HG03095 (cell line): ENCODE measurements around the gene CLPSL1.

Experiments used
- ATAC-seq: cut with Tn5 transposase; IDR thresholded peaks from one replicate; pipeline ENCODE4 v1.9.1; 2021; ENCODE audit warnings: moderate library complexity; ENCODE audit not compliant: unreplicated experiment

Gene CLPSL1

DNA sequence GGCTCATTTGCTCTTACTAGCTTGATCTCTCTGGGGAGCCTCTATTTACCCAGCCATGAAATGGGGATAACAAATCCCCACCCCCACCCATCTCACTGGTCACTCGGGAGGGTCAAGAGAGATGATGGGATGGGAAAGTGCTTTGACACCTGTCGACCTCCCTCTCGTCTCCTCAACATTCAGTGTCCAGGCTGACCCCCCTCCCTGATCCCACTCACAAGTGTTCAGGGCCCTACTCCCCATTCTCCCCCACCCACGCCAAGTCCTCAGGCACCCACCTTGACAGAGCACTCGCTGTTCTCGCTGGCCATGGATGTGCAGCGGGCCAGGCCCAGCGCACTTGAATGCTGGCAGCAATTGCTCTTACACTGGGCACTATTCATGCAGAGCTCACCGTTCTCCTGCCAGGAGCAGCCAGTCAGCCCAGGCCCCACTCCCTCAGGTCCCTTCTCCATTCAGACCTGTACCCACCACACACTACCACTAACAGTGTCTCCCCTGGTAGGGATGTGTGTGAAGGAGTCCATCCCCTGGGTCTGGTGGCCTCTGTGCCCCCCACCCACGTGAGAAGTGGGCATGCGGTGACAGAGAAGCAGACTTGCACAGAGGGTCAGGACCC is 14.7 kb downstream of the CLPSL1 start:
- ATAC-seq: no peak

DNA sequence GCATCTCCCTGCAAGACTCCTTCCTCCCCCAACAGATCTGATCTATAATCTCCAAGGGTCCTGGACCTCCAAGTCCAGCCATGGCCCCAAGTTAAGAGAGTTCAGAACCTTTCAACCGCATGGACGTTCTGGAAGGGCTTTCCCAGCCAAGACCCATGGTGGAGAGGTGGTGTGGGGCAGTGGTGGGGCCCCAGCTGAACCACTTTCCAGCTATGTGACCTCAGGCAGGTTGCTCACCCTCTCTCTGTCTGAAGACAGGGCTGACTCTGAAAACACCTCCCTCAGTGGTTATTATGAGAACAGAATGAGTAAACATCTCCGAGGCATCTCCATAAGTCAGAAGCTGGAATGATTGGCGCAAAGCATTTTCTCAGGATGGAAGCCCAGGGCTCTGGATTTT is 15.4 kb downstream of the CLPSL1 start:
- no peak for ATAC-seq

DNA sequence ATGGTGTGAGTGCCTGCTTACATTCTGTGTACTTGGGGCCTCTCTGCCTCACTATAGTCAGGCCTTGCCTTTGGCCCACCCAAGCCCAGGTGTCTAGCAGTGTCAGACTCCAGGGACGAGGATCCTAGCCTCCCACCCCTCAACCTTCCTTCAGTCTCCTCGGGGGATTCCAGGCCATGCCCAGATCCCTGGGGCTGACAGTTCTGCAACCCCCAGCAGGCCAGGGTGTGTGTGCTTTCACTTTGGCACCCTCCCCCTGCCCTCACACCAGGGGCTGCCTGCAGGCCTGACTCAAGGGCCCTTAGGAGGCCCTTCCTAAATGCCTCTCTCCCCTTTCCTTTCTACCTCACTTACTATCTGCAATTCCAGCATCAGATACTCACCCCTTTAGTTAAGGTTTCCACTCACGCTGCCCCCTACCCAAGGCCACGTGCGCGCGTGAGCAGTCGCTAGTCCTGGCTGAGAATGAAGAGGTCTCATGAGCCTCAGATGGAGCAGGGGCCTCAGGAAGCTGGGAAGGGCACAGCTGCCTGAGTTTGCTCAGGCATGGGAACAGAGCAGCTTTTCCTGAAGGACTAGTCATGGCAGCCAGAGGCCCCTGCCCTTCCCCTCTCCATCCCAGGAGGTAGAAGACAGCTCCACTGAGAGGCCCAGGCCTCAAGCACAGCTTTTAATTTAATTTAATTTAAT is 17.2 kb downstream of the CLPSL1 start:
- ATAC-seq: no peak

DNA sequence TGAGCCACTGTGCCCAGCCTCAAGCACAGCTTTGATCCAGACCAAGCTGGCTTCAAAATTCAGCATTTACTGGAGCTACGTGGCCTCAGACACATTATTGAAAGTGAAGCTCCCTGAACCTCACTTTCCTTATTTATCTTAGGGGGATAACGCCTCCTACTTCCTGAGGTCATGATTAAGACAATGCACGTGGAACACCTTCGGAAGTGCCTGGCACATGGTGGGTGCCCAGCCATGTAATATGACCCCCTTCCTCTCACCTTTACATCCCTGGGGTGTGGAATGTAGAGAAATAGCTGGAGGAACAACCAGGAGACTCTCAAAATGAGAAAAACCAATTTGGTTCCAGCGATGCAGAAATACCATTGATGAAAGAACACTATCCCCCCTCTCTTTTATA is 17.9 kb downstream of the CLPSL1 start:
- ATAC-seq: no peak

DNA sequence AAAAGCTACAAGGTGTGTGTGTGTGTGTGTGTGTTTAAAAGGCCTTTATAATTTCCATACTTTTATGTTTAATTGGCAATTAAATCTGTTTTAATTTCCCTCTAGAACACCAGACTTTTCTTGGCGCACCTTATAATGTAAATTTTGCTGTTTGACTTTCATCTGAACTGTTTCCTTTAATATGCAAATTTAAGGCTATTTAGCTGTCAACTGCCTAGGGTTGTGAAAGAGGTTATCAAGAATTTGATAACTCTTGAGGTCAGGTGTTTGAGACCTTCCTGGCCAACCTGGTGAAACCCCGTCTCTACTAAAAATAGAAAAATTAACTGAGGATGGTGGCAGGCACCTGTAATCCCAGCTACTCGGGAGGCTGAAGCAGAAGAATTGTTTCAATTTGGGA is 20.3 kb downstream of the CLPSL1 start:
- ATAC-seq: no peak

DNA sequence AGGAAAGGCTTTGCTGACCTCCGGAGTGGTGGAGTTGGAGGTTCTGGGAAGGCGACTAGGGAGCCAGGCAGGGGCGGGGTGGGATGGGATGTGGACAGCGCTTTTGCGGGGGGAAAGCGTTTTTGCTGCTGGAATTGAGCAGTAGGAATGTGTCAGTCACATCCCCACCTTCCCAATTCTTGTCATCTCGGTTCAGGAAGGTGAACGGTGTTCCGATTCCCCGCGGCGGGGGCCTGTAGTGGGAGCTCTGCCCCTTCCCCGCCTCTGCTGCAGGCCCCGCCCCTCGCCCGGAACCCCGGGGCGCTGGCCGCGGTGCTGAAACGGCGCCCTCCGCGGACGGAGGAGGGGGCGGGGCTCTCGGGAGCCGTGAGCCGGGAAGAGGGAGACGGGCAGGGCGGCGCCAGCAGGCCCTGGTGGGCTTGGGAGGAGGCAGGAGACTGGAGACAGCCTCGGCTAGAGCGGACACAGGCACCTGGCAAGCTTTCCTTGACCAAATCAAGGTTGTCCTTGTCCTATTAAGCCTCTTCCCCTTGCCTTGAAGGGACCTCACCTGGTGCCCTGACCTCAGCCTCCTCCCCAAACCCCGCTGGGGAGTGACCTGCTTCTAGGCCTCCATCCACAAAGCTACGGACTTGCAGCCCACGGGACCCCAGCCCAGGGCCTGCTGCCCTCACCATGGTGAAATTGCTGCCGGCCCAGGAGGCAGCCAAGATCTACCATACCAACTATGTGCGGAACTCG is 24.3 kb downstream of the CLPSL1 start, which contains the start of gene LHFPL5:
Gene LHFPL5 (plus strand): TSS at position 357 of the 741 bp plus-strand sequence. CDS start 319 bp downstream, at position 676.
- ATAC-seq: no peak

DNA sequence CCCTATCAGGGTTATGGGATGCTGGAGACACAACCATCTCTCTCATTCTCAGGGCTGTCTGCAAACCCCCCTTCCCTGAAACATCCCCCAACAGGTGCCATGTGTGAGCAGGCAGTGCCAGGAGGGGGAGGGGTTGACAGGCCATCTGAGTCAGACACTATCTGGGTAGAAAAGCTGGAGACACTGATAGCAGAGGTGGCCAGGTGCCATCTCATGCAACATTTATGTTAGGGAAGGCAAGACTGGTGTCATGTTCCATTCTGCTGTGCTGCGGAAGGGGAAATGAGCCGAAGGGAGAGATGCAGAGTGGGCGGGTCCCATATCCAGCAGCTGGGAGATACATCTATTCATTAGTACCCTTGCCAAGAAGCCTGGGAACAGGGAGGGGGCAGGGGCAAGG is 27.9 kb downstream of the CLPSL1 start:
- no peak for ATAC-seq

DNA sequence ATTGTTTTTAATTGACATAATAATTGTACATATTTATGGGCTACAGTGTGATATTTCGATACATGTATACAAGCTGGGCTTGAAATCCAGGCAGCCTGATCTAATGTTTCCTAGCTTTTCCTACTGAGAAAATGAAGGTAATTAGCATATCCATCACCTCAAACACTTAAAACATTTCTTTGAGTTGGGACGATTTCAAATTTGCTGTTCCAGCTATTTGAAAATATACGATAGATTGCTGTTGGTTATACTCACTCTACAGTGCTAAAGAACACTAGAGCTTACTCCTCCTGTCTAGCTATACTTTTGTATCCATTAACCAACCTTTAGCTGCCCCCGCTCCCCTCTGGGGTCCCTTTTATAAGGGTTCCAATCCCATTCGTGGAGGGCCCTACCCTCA is 29.0 kb downstream of the CLPSL1 start:
- ATAC-seq: no peak

DNA sequence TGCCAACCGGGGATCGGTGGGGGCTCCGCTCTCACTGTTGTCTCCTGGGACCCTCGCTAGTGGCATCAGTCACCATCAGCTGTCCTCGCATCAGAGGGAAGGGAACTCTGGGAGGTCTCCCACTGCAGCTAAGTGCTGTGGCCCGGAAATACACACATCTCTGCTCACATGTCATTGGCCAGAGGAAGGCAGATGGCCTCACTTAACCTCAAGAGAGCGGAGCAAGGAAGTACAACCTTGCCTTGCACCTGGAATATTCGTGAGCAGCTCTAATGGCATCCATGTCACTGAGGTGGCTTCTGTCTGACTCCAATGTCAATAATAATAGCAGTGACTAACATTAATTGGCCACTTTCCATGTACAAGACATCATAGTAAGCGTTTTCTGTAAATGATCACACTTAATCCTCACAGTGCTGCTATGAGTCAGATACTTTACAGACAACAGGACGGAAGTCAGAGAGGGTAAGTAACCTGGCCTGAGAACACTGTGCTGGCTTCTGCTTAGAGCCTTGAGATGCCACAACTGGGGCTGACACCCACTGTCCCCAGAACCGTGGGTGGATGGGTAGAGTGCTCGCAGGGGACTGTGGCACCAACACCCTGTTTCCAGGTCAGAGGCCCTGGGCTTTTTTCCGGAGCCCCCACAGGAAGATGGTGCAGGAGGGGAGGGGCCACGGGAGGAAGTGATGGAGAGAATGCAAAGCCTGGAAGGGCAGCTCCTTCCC is 30.3 kb downstream of the CLPSL1 start:
- no peak for ATAC-seq

DNA sequence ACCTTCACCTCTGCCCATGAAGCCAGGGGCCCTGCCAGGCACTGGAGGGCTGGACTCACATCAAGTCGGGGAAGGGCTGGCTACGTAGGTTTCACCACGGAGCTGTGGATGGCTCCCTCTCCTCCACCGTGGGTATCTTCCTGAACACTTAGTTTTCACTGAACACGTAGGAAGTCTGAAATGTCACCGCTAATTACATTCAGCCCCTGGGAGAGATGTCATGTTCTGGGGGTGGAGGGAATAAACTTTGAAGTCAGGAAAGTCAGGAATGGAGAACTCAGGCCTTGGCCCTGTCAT is 30.8 kb downstream of the CLPSL1 start:
- ATAC-seq: no peak

DNA sequence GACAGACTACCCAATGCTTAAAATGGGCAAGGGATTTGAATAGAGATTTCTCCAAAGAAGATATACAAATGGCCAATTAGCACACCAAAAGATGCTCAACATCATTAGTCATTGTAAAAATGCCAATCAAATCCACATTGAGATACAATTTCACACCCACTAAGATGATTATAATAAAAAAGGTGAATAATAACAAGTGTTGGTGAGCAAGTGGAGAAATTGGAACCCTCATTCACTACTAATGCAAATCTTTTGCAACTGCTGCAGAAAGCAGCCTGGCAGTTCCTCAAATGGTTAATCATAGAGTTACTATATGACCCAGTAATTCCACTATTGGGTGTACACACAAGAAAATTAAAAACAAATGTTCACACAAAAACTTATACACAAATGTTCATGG is 36.7 kb downstream of the CLPSL1 start:
- no peak for ATAC-seq

DNA sequence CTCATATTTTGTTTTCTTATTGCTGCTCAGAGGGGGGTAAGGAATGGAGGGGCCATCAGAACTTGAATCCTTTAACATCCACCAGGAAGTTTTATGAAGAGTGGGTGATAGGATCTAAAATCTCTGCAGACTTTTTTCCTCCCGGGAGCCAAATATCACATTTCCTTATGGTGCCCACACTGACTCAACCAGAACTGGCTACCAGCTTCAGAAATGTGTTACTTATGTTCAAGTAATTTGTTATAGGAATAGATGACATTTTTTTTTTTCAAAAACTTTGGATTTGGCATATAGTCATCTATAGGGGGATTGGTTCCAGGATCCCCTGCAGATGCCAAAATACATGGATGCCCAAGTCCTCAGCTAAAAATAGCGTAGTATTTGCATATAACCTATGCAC is 42.8 kb downstream of the CLPSL1 start:
- no peak for ATAC-seq

DNA sequence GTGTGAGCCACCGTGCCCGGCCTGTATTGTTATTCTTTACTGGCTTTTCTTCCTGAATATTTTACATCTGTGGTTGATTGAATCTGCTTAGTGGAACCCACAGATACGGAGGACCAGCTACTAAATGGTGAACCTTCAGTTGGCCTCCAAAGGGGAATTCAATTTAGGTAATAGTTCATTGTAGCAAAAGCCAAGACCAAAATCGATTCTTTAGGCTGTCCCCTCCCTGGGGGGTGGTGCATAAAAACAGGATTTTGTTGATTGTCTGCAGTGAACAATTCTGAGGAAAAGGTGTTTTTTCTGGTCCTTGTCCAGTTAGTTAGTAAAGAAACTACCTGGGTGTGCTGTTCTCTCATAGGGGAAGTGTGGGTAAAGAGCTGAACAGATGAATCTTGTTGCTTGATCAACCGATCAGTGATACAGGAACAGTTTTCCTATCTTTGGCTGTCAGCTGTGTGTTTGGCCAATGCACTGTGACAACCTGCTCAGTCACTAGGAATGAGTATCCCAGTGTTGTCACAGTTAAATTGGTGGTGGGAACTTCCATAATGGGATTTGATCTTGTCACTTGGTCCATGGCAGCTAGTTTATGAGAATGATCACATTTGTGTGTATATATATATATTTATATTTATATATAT is 43.9 kb downstream of the CLPSL1 start:
- ATAC-seq: no peak

DNA sequence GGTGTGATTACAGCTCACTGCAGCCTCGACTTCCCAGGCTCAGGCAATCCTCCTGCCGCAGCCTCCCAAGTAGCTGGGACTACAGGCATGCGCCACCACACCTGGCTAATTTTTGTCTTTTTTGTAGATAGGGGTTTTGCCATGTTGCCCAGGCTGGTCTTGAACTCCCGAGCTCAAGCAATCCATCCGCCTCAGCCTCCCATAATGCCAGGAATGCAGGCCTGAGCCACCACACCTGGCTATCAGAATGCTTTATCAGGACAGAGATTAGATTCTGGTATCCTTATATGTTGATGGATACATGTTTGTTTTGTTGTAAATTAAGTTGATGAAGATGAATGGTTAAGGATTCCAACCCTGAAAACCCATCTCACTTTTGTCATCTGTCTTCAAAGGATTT is 48.5 kb downstream of the CLPSL1 start:
- ATAC-seq: no peak

DNA sequence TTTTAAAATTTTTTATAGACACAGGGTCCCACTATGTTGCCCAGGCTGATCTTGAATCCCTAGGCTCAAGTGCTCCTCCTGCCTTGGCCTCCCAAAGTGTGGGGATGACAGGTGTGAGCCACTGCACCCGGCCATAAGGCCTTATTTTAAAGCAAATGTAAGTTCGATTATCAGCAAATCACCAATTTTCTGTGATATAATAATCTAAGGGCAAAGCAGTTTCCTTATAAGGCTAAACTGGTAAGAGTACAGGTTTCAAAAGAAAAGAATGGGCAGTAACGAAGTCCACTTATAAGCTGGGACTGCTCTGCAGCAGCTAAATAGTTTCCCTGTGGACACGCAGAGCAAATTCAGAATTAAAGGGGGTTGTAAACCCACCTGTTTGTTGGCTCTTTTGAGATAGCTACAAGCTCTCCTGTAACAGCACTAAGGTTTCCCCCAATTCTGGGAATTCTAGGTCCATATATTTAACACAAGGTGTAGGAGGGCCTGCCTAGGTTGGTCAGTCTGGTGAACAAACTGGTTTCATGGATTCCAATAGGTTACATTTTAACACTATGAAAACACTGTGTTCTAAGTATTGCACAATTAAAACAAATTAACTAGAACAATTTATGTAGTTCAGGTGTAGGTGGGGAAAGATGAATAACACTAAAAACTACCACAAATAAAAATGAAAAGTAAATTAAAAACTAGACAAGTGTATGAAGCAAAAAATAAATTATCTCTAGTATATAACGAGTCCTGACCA is 50.6 kb downstream of the CLPSL1 start:
- ATAC-seq: no peak

DNA sequence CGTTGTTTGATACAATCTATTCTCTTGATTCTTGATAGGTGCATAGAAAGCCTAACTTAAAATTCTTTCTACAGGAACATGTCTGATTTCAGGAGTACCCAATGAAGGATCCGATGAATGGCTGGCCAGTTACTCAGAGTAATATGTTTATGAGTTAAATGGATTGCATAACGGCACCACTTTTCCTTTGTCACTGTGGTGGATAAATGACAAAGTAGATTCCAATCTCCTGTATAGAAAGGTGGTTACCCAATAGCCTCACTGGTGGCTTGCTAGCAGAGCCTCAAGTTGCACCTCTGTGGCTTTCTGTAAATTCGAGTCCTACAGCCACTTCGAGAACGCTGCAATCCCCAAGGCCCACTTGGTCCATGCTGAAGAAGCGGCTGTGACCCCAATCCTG is 52.7 kb downstream of the CLPSL1 start:
- no peak for ATAC-seq
